ENCODE results near the gene COQ7.

- TF ChIP-seq, protein P1, sequence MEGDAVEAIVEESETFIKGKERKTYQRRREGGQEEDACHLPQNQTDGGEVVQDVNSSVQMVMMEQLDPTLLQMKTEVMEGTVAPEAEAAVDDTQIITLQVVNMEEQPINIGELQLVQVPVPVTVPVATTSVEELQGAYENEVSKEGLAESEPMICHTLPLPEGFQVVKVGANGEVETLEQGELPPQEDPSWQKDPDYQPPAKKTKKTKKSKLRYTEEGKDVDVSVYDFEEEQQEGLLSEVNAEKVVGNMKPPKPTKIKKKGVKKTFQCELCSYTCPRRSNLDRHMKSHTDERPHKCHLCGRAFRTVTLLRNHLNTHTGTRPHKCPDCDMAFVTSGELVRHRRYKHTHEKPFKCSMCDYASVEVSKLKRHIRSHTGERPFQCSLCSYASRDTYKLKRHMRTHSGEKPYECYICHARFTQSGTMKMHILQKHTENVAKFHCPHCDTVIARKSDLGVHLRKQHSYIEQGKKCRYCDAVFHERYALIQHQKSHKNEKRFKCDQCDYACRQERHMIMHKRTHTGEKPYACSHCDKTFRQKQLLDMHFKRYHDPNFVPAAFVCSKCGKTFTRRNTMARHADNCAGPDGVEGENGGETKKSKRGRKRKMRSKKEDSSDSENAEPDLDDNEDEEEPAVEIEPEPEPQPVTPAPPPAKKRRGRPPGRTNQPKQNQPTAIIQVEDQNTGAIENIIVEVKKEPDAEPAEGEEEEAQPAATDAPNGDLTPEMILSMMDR (IDR thresholded peaks at IDR 0.05; ENCODE audit: low read depth, low read length, poor library complexity, severe bottlenecking), result no peak
- TF ChIP-seq EZH2phosphoT487 (IDR thresholded peaks at IDR 0.05; ENCODE audit: borderline replicate concordance, low read length), result no peak
These were observed at the start of gene COQ7 for GRCh38 chr16:19067349-19068236.

All from DOHH2 (cell line).